Measurements from ENCODE around the gene KIF5C. TPM values are rescaled to one million over a fixed set of nuclear protein-coding genes. Genes with fewer than 3 reads are reported as not detected.

Gene KIF5C
- total RNA-seq, 4 donors from 2014 or later: 0.77 to 11.0 (median 1.9) TPM

- Histone ChIP-seq H3K27ac (no peak overlapping the region), H3K4me1 (no peaks in the 10 kb centered on the region), H3K36me3 (no peaks in the 10 kb centered on the region), H3K4me3 (no peak overlapping the region), H3K27me3 (no peaks in the 10 kb centered on the region), H3K9me3 (no peaks in the 10 kb centered on the region)
- DNase-seq: no peak
- intact Hi-C loops (cut with DNase I; ENCODE audit: low total_unique reads): no loop called here
- no peak for TF ChIP-seq CTCF (IDR thresholded peaks at IDR 0.05)
- no peak for TF ChIP-seq POLR2A (IDR thresholded peaks at IDR 0.05)
Measured at GRCh38 chr2:148963461-148963860, 88.4 kb downstream of the KIF5C start.

GRCh38 chr2:148965623-148966437 is 90.8 kb downstream of the KIF5C start:
- H3K4me1 ChIP-seq: no peaks in the 10 kb centered on the region
- H3K27ac ChIP-seq: no peak overlapping the region
- H3K4me3 ChIP-seq: no peak overlapping the region
- intact Hi-C loops (cut with DNase I; ENCODE audit: low total_unique reads): no loop called here
- no peak for DNase-seq
- no peaks in the 10 kb centered on the region for H3K9me3 ChIP-seq
- no peaks in the 10 kb centered on the region for H3K36me3 ChIP-seq
- TF ChIP-seq CTCF (IDR thresholded peaks at IDR 0.05) (no peak), POLR2A (IDR thresholded peaks at IDR 0.05) (no peak)
- no peaks in the 10 kb centered on the region for H3K27me3 ChIP-seq

GRCh38 chr2:148966438-148966758 is 91.4 kb downstream of the KIF5C start:
- Histone ChIP-seq H3K36me3 (no peaks in the 10 kb centered on the region), H3K4me3 (no peak overlapping the region), H3K27ac (no peak overlapping the region), H3K4me1 (no peaks in the 10 kb centered on the region), H3K9me3 (no peaks in the 10 kb centered on the region), H3K27me3 (no peaks in the 10 kb centered on the region)
- intact Hi-C loops (cut with DNase I; ENCODE audit: low total_unique reads): no loop called here
- TF ChIP-seq POLR2A (IDR thresholded peaks at IDR 0.05): no peak
- TF ChIP-seq CTCF (IDR thresholded peaks at IDR 0.05): no peak
- DNase-seq: no peak

GRCh38 chr2:148967056-148967455 is 92.0 kb downstream of the KIF5C start:
- TF ChIP-seq CTCF (IDR thresholded peaks at IDR 0.05) (no peak), POLR2A (IDR thresholded peaks at IDR 0.05) (no peak)

GRCh38 chr2:148967578-148967977 is 92.6 kb downstream of the KIF5C start:
- Histone ChIP-seq H3K36me3 (no peaks in the 10 kb centered on the region), H3K4me3 (no peak overlapping the region), H3K4me1 (no peaks in the 10 kb centered on the region), H3K9me3 (no peaks in the 10 kb centered on the region), H3K27me3 (no peaks in the 10 kb centered on the region), H3K27ac (no peak overlapping the region)
- intact Hi-C loops (cut with DNase I; ENCODE audit: low total_unique reads): no loop called here
- DNase-seq: no peak
- TF ChIP-seq POLR2A (IDR thresholded peaks at IDR 0.05) (no peak), CTCF (IDR thresholded peaks at IDR 0.05) (no peak)

More at GRCh38 chr2:148967056-148967455, 92.0 kb downstream of the KIF5C start:
- DNase-seq: no peak
- Histone ChIP-seq H3K4me1 (no peaks in the 10 kb centered on the region), H3K27me3 (no peaks in the 10 kb centered on the region), H3K27ac (no peak overlapping the region), H3K36me3 (no peaks in the 10 kb centered on the region), H3K4me3 (no peak overlapping the region), H3K9me3 (no peaks in the 10 kb centered on the region)
- intact Hi-C loops (cut with DNase I; ENCODE audit: low total_unique reads): no loop called here
